Keratinocyte (primary cell): ENCODE data around the gene ALKAL2.

ENCODE experiments used
- CTCF ChIP-seq, 3 experiments: IDR thresholded peaks in 1 of 3; conservative IDR thresholded peaks in 1 of 3; optimal IDR thresholded peaks in 1 of 3; 2 replicates in 2 of 3; 3 replicates in 1 of 3; pipeline versions ENCODE3 to v1.5.1; 2011; ENCODE audit warnings: low read length in 3 of 3, mild to moderate bottlenecking in 3 of 3, moderate library complexity in 2 of 3, control low read depth in 1 of 3, inconsistent platforms in 1 of 3; ENCODE audit not compliant: insufficient read depth in 2 of 3; ENCODE audit errors: extremely low read depth in 1 of 3
- EZH2 ChIP-seq: IDR thresholded peaks from one replicate; pipeline ENCODE4 v1.6.1; 2012; ENCODE audit warnings: inconsistent platforms, mild to moderate bottlenecking, low read length, moderate library complexity

- TF ChIP-seq CTCF (optimal IDR thresholded peaks at IDR 0.05 in 1 of 3, IDR thresholded peaks at IDR 0.05 in 1 of 3, conservative IDR thresholded peaks at IDR 0.05 in 1 of 3; ENCODE audit: extremely low read depth in 1 of 3, insufficient read depth in 2 of 3, low read length in 3 of 3) (no peak), EZH2 (no peak)
Observed at GRCh38 chr2:233030-233429, 54.9 kb downstream of the ALKAL2 start.
